ENCODE data around the gene RALGPS2.

GRCh38 chr1:178919581-178919980 is 194.5 kb downstream of the RALGPS2 start:
- no peak for TF ChIP-seq POLR2AphosphoS5 (IDR thresholded peaks at IDR 0.05; ENCODE audit: low read depth, low read length)
- TF ChIP-seq POLR2A (IDR thresholded peaks at IDR 0.05; ENCODE audit: low read depth, low read length): no peak
